Activated naive CD8-positive, alpha-beta T cell treated with anti-CD3 and anti-CD28 coated beads, Interleukin-2, amount 10 ng/mL, durations not matched to agents 7 days and 5 days (primary cell): ENCODE measurements around the gene ELAVL2. TPM values are rescaled to one million over a fixed set of nuclear protein-coding genes. Genes with fewer than 3 reads are reported as not detected.

Source experiments
- ATAC-seq: fragments of 150-1000 bp; cut with Tn5 transposase; one replicate; pipeline ENCODE4 v1.10.0; 2021; ENCODE audit warnings: low read depth, moderate library complexity
- POLR2A ChIA-PET: fragments of 350-600 bp; sonication (Branson Sonifier 250); formaldehyde crosslinking; loops from one replicate; lab custom pipeline; 2021; ENCODE audit warnings: antibody characterized with exemption; lab: Charles Lee
- DNase-seq: peaks from one replicate; pipeline ENCODE4 v3.0.0; 2021
- H3K27ac Mint-ChIP-seq: one replicate; pipeline ENCODE4 v1.8.0; 2022; ENCODE audit warnings: mild to moderate bottlenecking, mixed read lengths
- H3K27me3 Mint-ChIP-seq: one replicate; pipeline ENCODE4 v1.8.0; 2022; ENCODE audit warnings: mild to moderate bottlenecking, moderate library complexity, mixed read lengths
- H3K36me3 Mint-ChIP-seq: one replicate; pipeline ENCODE4 v1.8.0; 2021; ENCODE audit warnings: mild to moderate bottlenecking, mixed read lengths
- H3K4me1 Mint-ChIP-seq: one replicate; pipeline ENCODE4 v1.8.0; 2021; ENCODE audit warnings: mixed read lengths
- H3K4me3 Mint-ChIP-seq: one replicate; pipeline ENCODE4 v1.8.0; 2022; ENCODE audit warnings: mild to moderate bottlenecking, moderate library complexity, mixed read lengths
- H3K9me3 Mint-ChIP-seq: one replicate; pipeline ENCODE4 v1.8.0; 2021; ENCODE audit warnings: mixed read lengths
- total RNA-seq, 2 experiments: library from RNA; stranded (reverse); gene quantifications; one replicate each; pipeline ENCODE4 v1.2.3, GENCODE V29; 2021

The ELAVL2 gene
- total RNA-seq, 2 experiments from 2014 or later = not detected

DNA sequence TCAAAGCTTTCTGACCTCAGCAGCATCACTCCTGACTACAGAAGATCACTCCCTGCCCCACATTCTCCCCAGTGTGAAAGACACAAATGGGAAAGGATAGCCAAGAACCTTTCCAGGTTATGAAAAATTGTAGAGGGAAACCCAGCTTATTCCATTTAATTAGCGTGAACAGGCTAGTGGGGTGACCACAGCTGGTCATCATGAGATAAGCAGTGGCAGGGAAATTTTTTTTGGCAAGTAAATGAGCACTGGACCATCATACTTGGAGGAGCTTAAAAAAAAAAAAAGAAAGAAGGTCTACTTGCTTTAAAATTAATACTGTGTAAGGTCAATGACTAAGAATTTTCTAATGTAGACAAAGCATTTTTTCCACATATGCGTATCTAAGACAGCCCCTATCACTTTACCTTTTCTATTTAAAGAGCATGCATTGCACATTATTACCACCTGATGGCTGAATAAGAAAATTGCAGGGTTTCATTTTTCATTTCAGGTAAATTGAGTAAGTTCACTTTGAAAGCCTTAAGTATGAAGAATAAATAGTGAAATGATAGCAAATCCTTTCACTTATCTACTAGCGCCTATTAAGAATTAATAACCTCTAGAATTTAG is 123.6 kb downstream of the ELAVL2 start:
- Mint-ChIP-seq H3K9me3 (no peaks in the 10 kb centered on the region), H3K27me3 (no peaks in the 10 kb centered on the region), H3K36me3 (no peaks in the 10 kb centered on the region), H3K4me3 (no peak overlapping the region), H3K27ac (no peak overlapping the region), H3K4me1 (no peaks in the 10 kb centered on the region)
- no peak for ATAC-seq
- POLR2A ChIA-PET = no interaction called here
- DNase-seq = no peak

- Mint-ChIP-seq H3K9me3 (no peaks in the 10 kb centered on the region), H3K36me3 (no peaks in the 10 kb centered on the region), H3K4me3 (no peak overlapping the region), H3K27me3 (no peaks in the 10 kb centered on the region), H3K4me1 (no peaks in the 10 kb centered on the region), H3K27ac (no peak overlapping the region)
- POLR2A ChIA-PET = no interaction called here
- ATAC-seq (no peak), DNase-seq (no peak)
These were observed 124.7 kb downstream of the ELAVL2 start for GRCh38 chr9:23701291-23701690.

DNA sequence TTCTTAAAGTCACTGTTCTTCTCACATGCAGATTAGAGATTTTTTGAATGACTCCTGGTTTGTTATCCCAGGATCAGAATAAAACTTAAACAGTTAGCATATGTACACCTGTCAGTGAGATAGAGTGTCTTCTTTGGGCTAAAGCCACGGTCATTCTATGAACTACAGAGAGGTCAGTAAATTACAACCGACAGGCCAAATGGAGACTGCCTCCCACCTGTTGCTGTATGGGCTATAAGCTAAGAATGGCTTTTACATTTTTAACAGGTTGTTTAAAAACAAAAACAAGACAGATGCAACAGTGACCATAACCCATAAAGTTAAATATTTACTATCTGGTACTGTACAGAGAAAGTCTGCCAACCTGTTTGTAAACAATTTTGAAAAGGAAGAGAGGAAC is 125.7 kb downstream of the ELAVL2 start:
- POLR2A ChIA-PET = no interaction called here
- Mint-ChIP-seq H3K27me3 (no peaks in the 10 kb centered on the region), H3K4me1 (no peaks in the 10 kb centered on the region), H3K4me3 (no peak overlapping the region), H3K36me3 (no peaks in the 10 kb centered on the region), H3K9me3 (no peaks in the 10 kb centered on the region), H3K27ac (no peak overlapping the region)
- ATAC-seq (no peak), DNase-seq (no peak)

DNA sequence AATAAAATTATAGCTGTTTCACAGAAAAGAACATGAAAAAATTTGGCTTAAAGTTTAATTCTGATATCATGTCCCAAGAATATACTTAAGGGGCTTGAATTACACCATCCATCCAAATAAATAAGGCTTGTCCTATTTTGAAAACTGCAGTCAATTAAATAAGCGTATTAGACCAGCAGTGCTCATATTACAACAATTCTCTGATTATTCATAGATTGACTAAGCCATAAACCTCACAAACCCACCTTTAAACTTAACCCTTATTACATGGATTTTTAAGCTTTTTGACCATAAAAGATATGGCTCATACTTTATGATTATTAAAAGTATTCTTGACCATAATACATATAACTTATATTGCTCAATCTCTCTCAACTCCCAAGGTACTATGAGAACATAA is 127.9 kb downstream of the ELAVL2 start:
- Mint-ChIP-seq H3K4me1 (no peaks in the 10 kb centered on the region), H3K4me3 (no peak overlapping the region)
- POLR2A ChIA-PET = no interaction called here

GRCh38 chr9:23695572-23695971 is 130.5 kb downstream of the ELAVL2 start:
- Mint-ChIP-seq H3K27ac (no peak overlapping the region), H3K27me3 (no peaks in the 10 kb centered on the region), H3K9me3 (no peaks in the 10 kb centered on the region), H3K4me3 (no peak overlapping the region), H3K36me3 (no peaks in the 10 kb centered on the region), H3K4me1 (no peaks in the 10 kb centered on the region)
- no peak for DNase-seq
- POLR2A ChIA-PET = no interaction called here
- no peak for ATAC-seq

More for the DNA sequence above, 127.9 kb downstream of the ELAVL2 start:
- H3K9me3 Mint-ChIP-seq = no peaks in the 10 kb centered on the region
- no peaks in the 10 kb centered on the region for H3K36me3 Mint-ChIP-seq
- ATAC-seq = no peak
- H3K27ac Mint-ChIP-seq = no peak overlapping the region
- DNase-seq = no peak
- H3K27me3 Mint-ChIP-seq = no peaks in the 10 kb centered on the region

GRCh38 chr9:23693374-23693773 is 132.7 kb downstream of the ELAVL2 start:
- Mint-ChIP-seq H3K36me3 (no peaks in the 10 kb centered on the region), H3K27me3 (no peaks in the 10 kb centered on the region), H3K4me3 (no peak overlapping the region), H3K27ac (no peak overlapping the region), H3K9me3 (no peaks in the 10 kb centered on the region), H3K4me1 (no peaks in the 10 kb centered on the region)
- POLR2A ChIA-PET = no interaction called here
- ATAC-seq (no peak), DNase-seq (no peak)

DNA sequence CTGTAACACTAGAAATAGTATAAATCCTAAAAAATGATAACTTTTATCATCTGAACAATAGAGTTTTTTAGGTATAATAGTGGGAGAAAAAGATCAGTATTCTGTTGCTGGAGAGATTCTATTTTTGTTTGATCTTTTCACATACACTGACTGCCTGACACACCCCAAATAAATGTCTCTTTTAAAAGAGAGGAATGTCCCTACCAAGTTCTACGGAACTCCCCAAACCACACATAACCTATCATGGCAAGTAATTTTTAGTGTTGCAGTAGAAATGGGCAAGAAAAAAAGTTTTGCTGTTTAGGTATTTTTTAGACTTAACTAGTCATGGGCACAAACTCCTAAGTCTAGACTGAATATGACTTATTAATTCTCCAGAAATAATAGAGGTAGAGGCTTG is 139.1 kb downstream of the ELAVL2 start:
- ATAC-seq = no peak

DNA sequence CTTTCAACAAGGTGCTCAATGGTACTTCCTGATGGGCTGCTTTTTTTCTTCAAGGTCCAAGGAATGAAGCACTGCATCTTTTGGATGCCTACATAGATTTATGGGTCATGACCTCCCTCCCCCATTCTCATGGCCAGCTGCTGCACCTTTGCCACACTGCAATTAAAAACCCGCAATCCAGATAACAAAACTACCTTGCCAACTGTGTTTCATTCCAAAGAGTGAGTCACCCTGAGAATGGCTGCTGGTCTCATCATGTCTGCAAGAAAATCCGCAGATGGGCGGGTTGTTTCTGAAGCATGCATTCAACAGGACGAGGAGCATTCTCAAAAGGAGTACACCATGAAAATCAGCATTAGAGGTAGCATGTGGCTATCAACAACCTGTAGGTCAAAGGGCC is 139.8 kb downstream of the ELAVL2 start:
- Mint-ChIP-seq H3K27me3 (no peaks in the 10 kb centered on the region), H3K4me3 (no peak overlapping the region), H3K9me3 (no peaks in the 10 kb centered on the region), H3K36me3 (no peaks in the 10 kb centered on the region), H3K27ac (no peak overlapping the region), H3K4me1 (no peaks in the 10 kb centered on the region)
- ATAC-seq (no peak), DNase-seq (no peak)
- POLR2A ChIA-PET = no interaction called here

More for the DNA sequence above, 139.1 kb downstream of the ELAVL2 start:
- Mint-ChIP-seq H3K4me3 (no peak overlapping the region), H3K36me3 (no peaks in the 10 kb centered on the region), H3K27me3 (no peaks in the 10 kb centered on the region), H3K9me3 (no peaks in the 10 kb centered on the region), H3K27ac (no peak overlapping the region), H3K4me1 (no peaks in the 10 kb centered on the region)
- POLR2A ChIA-PET = no interaction called here
- no peak for DNase-seq

- no peak for ATAC-seq
- no peaks in the 10 kb centered on the region for H3K27me3 Mint-ChIP-seq
These were observed 142.4 kb downstream of the ELAVL2 start for GRCh38 chr9:23683611-23684061.

DNA sequence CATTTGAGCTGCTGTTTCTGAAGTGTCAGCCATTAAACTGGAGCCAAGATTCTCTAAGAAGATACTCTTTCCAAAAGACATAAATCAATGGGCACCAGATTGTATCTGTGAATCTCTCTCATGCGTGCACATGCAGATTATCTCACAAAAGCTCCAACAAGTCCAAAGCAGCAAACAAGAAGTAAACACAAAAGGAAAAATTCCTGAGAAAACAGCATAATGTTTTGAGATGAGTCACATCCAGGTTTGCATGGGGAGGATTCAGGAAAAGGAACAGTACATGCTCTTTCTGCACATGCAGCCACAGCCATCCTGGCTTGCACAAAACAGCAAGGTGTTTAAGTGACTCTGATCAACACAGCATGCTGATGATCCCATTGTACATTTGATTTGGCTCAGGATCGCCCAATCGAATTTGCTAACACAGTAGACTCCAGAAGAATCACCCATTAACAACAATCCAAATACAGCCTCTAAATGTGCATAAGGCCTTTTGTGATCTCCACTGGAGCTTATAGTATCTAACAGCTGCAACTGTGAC is 143.1 kb downstream of the ELAVL2 start:
- no peaks in the 10 kb centered on the region for H3K27me3 Mint-ChIP-seq
- DNase-seq (no peak), ATAC-seq (no peak)
- no peak overlapping the region for H3K4me3 Mint-ChIP-seq
- H3K9me3 Mint-ChIP-seq = peaks cover 2% of the 10 kb centered on the region
- H3K27ac Mint-ChIP-seq = no peak overlapping the region
- no peaks in the 10 kb centered on the region for H3K36me3 Mint-ChIP-seq
- H3K4me1 Mint-ChIP-seq = no peaks in the 10 kb centered on the region
- POLR2A ChIA-PET = no interaction called here

More at GRCh38 chr9:23683611-23684061, 142.4 kb downstream of the ELAVL2 start:
- Mint-ChIP-seq H3K9me3 (peaks cover 2% of the 10 kb centered on the region), H3K36me3 (no peaks in the 10 kb centered on the region), H3K4me1 (no peaks in the 10 kb centered on the region), H3K4me3 (no peak overlapping the region), H3K27ac (no peak overlapping the region)
- POLR2A ChIA-PET = no interaction called here
- DNase-seq = no peak

DNA sequence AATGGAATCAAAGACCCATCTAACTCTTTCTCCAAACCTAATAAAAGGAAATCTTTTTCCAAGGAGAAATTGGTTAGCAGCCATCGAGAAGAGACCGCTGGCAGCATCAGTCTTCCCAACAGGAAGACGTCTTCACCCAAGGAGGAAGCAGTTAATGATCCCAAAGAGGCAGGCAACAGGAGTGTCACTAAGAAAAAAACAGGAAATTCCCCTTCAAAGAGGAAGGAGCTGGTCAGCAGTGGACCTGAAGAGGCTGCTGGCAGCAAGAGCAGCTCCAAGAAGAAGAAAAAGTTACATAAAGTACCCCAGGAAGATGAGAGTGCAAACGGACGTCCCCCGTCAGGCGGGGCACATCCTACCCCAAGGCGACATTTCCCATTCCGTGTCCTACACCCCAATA is 143.7 kb downstream of the ELAVL2 start:
- no peak overlapping the region for H3K27ac Mint-ChIP-seq
- DNase-seq (no peak), ATAC-seq (no peak)
- no peaks in the 10 kb centered on the region for H3K4me1 Mint-ChIP-seq
- no peak overlapping the region for H3K4me3 Mint-ChIP-seq
- POLR2A ChIA-PET = no interaction called here
- H3K36me3 Mint-ChIP-seq = no peaks in the 10 kb centered on the region
- no peaks in the 10 kb centered on the region for H3K27me3 Mint-ChIP-seq
- H3K9me3 Mint-ChIP-seq = peaks cover 2% of the 10 kb centered on the region

- no peaks in the 10 kb centered on the region for H3K36me3 Mint-ChIP-seq
- H3K27me3 Mint-ChIP-seq = no peaks in the 10 kb centered on the region
- H3K4me3 Mint-ChIP-seq = no peak overlapping the region
- no peak overlapping the region for H3K27ac Mint-ChIP-seq
- ATAC-seq (no peak), DNase-seq (no peak)
- peaks cover 4% of the 10 kb centered on the region for H3K9me3 Mint-ChIP-seq
- no peaks in the 10 kb centered on the region for H3K4me1 Mint-ChIP-seq
- POLR2A ChIA-PET = no interaction called here
These were observed 148.6 kb downstream of the ELAVL2 start for GRCh38 chr9:23677446-23677845.

DNA sequence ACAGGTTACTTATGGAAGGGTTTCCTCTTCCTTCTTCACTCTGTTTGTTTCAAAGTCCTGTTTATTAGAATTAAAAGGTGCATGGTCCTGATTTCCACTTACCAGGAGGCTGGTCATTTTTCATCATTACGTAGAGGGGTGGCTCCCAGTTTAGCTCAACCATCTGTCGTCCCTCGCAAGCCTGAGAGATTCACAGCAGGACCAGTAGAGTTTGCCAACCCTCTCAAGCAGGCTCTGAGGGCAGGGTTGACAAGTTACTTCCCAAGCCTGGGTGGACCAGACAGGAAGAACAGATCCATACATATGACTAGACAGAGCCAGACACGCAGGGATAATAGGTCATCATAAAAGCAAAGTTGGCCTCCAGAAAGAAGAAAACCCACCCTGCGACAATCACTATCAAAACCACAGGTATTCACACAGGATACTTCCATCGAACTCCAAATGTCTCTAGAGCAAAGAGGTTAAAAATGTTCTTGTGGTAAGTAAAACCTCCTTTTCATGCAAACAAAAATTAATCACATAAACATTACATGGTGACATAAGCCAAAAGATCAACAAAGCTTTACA is 151.9 kb downstream of the ELAVL2 start:
- POLR2A ChIA-PET = no interaction called here
- Mint-ChIP-seq H3K27me3 (no peaks in the 10 kb centered on the region), H3K27ac (no peak overlapping the region), H3K4me3 (no peak overlapping the region), H3K4me1 (no peaks in the 10 kb centered on the region), H3K36me3 (no peaks in the 10 kb centered on the region), H3K9me3 (peaks cover 4% of the 10 kb centered on the region)
- DNase-seq (no peak), ATAC-seq (no peak)

GRCh38 chr9:23672151-23672550 is 153.9 kb downstream of the ELAVL2 start:
- DNase-seq (no peak), ATAC-seq (no peak)
- Mint-ChIP-seq H3K36me3 (no peaks in the 10 kb centered on the region), H3K27ac (no peak overlapping the region), H3K9me3 (peaks cover 5% of the 10 kb centered on the region), H3K4me3 (no peak overlapping the region), H3K4me1 (no peaks in the 10 kb centered on the region), H3K27me3 (no peaks in the 10 kb centered on the region)
- POLR2A ChIA-PET = no interaction called here
